IPS-11a (cell line): ENCODE data around the gene CHST1.

Experiments
- H3K4me3 ChIP-seq: one replicate; pipeline ENCODE4 v1.5.1; 2013; ENCODE audit warnings: low read depth, low read length, control low read depth

The CHST1 gene, protein sequence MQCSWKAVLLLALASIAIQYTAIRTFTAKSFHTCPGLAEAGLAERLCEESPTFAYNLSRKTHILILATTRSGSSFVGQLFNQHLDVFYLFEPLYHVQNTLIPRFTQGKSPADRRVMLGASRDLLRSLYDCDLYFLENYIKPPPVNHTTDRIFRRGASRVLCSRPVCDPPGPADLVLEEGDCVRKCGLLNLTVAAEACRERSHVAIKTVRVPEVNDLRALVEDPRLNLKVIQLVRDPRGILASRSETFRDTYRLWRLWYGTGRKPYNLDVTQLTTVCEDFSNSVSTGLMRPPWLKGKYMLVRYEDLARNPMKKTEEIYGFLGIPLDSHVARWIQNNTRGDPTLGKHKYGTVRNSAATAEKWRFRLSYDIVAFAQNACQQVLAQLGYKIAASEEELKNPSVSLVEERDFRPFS

DNA sequence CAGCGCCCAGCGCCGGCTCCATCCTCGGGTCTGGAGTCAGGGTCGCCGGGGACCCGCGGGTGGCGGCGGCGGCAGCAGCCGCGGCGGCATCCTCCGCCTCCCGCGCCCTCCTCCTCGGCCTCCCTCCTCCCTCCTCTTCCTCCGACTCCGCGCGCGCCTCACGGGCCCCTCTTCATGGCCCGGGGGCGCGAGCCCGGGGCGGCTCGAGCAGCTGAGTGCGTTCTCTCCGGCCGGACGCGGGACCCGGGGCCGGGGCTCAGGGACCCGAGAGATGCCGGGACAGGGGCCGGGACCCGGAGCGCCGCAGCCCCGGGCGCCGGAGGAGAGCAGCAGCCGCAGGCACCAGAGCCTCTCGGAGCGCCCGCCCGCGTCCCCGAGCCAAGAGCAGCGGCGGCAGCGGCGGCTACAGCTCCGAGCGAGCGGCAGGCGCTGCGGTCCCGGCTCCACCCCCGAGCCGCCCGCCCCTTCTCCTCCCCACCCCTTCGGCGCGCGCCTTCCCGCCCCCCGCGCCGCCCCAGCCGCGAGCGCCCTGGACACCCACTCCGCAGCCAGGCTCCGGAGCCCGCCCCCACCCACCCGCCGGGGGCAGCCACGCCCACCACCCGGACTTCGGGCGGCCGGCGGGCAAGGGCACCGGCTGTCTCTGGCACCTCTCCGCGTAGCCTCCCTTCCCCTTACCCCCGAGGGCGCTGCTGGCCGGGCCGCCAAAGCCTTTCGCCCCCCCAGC lies at the start of gene CHST1:
TSS of gene CHST1 (minus strand) at position 417 of the 727 bp plus-strand sequence. CDS start 14,699 bp downstream, outside the sequence.
- H3K4me3 ChIP-seq: peak within 1 kb of the TSS; percentile 47

DNA sequence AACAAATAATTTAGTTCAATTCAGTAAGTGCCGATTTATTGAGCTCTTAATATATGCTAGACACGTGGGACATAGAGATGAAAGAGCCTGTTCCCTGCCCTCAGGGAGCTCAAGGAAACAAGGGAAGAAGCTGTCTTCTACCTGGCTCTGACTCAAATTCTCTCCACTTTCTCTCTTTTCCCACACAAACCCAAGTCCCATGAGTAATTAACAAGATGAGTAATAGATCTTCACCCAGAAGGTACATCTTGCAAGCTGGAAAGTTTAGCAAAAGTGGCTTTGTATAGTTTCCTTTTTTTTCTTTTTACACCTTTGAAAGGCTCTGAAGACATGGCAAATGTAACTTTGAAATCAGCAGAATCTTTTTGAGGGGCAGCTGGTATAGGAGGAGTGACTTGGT lies 48.2 kb upstream of the CHST1 start:
- H3K4me3 ChIP-seq: no peak overlapping the region

DNA sequence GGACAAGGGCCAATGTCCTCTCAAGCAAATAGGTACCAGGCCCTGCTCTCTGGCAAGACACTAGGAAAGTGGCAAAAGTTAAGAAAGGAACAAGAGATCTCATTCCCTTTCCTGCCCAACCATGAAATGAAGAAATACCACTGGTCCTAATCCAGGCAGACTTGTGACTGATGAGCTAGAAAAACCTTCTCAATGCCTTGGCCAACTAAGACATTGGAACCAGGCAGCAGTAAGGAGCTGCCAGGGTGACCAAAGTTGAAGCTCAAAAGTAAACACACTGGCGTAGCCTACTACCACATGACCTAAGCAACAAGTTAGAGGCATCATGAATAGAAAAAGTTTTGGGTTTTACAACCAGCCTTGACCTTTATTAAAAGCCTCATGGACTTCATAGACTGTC lies 45.1 kb upstream of the CHST1 start:
- no peak overlapping the region for H3K4me3 ChIP-seq

DNA sequence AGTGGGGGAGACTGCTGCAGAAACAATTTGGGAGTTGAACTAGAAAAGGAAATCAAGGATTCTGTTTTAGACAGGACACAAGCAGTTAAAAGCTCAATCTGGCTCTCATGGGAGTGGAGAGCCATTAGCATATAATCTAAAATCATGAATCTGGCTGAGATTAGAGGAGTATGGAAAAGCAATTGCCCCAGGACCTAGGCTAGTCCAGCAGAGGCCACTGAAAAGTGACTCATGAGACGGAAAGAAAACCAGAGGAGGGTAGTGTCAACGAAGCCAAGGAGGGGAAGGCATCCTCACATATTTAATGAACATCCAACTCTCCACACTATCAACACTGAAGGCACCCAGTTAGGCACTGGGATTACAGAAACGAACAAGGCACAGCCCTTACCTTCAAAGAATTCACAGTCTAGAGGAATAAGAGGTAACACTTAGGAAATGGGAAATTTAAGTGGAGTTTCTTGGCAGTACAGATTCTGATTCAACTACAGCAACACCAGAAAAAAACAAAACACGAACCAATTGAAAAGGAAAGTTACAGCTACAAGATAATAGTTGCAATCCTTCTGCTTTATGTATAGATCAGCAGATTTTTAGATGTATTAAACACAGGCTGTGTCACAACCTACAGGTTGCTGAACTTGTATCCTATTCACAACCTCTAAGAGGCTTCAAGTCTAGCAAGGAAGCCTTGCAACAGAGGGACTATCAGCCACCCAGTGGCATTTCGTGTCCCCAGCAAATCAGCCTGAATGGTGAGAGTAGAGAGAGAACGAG lies 43.7 kb upstream of the CHST1 start:
- no peak overlapping the region for H3K4me3 ChIP-seq

DNA sequence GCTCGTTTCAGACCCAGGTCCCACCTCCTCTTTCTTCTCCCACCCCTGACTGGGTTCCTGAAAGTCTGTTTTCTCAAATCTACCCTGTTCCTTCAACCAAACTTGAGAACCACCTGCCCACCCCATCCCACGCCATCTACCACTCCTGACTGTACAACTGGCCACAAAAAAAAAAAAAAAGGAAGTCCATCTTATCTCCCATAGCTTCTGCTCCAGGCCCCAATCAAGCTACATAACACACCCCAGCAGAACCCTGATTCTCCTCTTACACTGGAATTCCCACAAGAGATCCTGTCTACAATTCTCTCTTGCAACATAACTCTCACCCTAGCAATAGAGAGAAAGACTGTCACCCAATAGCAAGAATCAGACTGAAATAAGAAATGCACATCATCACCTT lies 39.2 kb upstream of the CHST1 start:
- H3K4me3 ChIP-seq: no peak overlapping the region

DNA sequence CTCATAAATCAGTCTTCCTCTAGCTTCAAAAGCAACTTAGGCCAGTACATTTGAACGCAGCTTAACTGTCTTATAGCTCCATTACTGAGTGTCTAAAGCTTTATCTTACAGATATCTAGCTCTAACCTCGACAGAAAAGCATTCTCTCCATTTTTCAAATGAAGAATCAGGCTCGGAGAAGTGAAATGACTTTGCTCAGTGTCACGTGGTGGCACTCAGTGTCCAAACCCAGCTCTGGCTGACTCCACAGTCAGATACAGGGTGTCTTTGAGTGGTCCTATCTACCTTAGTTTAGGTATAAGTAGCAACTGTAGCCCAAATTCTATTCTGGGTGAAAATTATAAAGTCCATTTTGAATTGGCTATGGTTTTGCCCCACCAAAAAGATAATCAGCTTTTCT lies 38.7 kb upstream of the CHST1 start:
- H3K4me3 ChIP-seq: no peak overlapping the region

DNA sequence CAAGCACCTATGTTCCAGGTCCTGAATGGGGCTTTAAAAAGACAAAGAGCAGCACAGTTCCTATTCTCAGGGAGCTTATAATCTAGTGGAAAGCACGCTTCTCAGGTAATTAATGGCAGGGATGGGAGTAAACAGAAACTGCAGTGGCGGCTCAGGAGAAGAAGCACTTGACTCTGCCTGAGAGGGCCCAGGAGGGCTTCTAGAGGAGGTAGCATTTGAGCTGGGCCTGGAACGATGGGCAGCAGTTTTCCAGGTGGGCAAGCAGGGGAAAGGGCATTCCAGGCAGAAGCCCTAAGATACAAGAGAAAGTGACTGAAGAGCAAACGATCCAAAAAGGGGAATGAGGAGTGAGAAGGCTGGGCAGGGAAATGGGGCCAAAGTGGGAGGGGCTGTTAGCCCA lies 37.1 kb upstream of the CHST1 start:
- no peak overlapping the region for H3K4me3 ChIP-seq

DNA sequence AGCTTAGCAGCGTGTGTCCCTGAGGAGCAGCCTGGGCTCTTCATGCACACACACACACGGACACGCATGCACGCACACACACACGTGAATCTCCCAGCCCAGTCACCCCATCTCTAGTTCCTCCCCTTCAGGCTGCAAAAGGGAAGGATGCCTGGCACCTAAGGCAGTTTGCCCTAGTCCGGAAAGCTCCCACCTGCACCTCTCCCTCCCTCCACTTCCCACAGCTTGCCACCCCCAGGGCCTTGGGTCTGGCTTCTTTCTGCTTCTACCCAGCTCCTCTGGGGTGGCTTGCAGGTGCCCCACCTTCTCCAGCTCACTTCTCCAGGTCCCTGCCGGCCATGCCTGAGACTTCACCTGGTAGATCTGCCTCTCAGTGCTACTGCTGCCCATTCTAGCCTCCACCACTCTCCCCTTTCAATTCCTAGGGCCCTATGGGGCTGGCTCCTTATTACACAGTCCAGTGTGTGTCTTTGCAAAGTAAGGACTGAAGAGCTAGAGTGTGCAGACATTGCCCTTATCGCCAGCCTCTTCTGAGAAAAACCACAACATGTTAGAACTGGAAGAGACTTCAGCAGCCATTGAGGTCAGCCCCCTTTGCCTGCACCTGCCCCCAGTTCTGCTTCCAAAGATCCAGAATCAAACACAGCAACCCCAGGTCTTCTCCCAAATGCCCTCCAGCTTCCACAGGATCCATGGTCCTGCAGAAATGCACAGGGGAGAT lies 33.5 kb upstream of the CHST1 start:
- H3K4me3 ChIP-seq: no peak overlapping the region

DNA sequence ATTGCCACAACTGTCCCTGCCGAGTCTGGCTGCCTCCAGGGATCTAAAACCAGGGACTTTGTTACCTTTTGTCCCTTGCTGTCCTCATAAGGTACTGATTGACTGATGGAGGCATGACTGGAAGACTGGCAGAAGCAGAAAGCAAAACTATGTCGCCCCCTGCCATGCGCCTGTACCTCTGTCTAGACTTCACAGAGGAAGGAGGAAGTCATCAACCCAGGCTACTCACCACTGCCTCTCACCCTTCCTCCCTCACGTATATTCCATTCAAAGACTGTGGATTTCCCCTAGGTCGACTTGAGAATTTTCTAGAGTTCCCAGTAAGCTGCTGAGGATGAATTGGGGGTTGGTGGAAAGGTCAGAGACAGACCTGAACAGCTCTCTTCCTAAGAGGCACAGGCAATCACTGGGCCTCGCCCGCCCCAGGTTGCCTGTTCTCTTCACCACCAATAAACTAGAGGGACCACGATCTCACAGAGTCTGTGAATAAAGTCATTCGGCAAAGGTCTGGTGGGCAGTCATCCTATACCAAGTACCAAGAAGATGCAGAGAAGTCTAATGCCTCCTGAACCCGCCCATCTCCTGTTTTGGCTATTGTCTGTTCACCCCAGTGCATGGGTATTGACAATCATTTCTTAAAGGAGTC lies 27.5 kb upstream of the CHST1 start:
- no peak overlapping the region for H3K4me3 ChIP-seq

DNA sequence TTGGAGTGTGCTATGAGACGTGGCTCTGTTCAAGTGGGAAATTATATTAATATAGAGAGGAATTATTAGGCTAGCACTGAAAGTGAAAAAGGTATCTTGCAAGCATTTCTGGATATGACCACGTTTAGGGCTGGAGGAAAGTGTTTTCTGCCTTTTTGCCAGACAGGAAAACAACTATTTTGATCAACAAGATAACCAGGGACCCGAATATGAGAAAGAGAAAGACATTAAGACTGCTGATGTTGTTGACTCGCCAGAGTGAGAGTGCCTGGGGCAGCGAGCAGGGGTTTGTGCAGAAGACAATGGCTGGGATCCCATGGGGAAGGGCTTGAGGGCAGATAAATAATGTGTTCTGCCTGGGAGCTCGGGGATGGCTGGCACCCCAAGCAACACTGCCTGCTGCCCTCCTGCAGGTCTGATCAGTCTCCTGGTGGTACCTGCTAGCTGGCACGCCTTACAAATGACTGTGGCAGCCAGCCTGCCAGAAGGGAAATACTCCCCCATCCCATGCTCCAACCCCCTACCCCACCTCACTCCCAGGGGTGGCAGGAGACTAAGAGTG lies 23.1 kb upstream of the CHST1 start:
- no peak overlapping the region for H3K4me3 ChIP-seq

DNA sequence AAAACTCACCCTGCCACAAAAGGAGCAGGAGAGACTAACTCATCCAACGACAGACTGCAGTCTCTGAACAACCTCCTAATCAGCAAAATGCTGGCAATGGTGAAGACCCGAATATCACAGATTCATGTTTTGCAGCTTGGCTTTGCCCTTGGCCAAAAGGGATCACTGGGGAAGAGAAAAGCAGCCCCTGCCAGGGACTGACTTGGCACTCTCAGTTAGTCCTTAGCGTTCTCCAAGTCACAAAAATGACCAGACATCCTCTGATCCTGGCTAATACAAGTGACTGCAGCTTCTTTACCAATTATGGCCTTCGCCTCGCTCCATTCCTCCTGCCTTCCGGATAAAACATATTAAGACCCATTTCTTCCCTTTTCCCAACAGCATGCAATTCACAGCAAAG lies 22.4 kb upstream of the CHST1 start:
- no peak overlapping the region for H3K4me3 ChIP-seq

DNA sequence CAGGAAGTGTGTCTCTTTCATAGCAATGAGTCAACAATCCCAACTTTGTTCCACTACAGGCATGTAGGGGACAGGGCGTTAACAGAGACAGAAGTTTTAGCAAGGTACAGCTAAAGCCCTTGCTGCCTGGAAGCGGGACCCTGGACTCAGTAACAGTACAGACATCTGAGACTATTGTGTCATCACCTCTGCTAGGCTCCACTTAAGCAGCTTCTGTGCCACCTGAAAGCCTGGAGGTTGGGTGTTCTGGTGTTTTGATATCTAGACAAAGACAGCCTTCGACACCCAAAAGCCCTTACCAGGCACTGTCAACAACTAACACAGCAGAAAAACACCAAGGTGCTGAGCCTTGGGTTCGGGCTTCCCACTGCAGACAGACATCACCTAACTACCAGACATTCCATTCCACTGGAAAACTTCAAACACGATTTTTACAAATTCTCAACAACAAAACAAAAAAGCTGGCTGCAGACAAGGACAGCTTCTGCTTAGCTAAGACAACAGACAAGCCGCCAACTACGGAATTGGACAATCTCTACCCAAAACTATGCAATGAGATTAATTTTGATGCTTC lies 20.6 kb upstream of the CHST1 start:
- H3K4me3 ChIP-seq: no peak overlapping the region

DNA sequence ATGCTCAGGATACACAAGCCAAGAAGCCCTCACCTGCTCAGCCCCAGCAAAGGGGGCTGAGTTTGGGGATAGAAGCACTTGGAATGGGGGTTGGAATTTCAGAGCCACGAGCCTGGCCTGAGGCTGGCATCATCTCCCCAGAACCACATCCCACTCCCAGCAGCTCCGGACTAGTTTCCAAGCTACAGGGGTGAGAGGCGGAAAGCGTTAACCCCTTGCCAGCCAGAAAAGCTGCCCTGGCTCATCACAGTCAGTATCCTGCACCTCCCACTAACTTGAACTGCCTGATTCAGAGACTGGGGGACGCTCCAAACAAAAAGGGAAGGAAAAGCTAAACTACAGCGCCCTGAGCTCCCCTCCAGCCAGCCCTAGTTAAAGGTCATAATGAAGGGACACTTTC lies 19.0 kb upstream of the CHST1 start:
- no peak overlapping the region for H3K4me3 ChIP-seq

DNA sequence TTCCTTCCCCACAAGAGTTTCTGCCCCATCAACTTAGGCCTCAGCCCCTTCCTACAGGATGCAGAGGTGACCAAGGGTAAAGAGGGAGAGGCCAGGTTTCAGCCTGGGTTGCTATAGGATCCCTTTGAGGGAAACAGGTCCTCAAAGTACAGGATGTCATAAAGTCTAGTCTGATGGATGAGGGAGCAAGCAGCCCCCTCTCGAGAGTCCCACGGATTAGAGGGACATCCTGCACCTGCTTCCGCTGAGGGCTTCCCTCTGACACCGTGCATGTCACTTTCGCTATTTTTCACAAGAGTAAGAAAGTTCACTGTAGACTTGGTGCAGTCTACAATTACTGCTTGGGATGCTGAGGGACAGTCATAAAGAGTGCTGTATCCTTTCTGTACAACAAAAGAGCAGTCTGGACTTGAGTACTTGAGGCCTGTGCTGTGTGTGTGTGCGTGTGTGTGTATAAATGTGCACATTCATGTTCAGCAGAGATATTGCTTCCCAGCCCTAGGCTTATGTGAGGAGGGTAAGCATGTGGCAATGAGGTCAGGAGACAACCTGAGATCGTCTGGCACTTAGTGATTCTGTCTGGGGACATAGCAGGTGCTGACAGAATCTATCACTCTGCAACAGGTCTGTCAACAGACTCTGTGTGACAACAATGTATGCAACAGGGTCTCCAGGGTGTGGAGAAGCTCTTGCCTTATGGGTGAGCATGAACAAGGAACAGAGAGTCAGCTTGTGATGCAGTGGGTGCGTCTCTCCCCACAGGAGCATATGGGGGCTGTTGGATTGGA lies 18.0 kb upstream of the CHST1 start:
- no peak overlapping the region for H3K4me3 ChIP-seq

DNA sequence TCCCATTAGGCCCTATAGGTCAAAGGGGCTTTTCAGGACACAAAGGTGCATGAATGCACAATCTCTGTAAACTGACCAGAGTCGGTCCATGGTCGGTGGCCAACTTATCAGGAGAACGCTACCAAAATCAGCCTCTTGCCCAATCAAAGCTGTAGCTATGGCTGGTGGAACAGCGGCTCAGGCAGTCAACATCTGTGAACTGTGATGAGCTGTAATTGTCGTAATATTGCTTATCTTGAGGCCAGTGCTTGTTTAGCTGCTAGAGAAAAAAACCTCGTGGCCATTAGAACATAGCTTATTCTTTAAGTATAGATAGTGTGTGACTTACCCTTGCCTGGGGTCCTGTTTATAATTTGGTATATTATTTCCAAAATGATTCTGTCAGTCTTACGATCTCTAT lies 14.4 kb upstream of the CHST1 start:
- no peak overlapping the region for H3K4me3 ChIP-seq

DNA sequence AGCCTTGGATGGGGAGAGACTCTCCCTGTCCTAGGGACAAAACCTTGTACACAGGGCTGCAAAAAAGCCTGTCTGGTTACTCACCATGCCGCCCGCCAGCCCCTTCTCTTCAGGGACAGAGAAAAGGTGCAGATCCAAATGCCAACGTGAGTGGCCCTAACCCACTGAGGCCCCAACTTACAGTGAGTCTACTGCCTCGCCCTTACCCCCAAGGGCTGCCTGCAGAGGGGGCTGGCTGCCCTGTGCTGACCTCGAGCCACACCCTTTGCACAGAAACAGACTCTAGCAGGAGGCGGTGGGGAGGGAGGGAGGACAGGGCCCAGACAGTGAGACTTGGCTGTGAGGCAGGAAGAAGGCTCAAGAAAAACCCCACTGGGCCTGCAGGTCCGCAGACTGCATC lies 13.6 kb upstream of the CHST1 start:
- no peak overlapping the region for H3K4me3 ChIP-seq

DNA sequence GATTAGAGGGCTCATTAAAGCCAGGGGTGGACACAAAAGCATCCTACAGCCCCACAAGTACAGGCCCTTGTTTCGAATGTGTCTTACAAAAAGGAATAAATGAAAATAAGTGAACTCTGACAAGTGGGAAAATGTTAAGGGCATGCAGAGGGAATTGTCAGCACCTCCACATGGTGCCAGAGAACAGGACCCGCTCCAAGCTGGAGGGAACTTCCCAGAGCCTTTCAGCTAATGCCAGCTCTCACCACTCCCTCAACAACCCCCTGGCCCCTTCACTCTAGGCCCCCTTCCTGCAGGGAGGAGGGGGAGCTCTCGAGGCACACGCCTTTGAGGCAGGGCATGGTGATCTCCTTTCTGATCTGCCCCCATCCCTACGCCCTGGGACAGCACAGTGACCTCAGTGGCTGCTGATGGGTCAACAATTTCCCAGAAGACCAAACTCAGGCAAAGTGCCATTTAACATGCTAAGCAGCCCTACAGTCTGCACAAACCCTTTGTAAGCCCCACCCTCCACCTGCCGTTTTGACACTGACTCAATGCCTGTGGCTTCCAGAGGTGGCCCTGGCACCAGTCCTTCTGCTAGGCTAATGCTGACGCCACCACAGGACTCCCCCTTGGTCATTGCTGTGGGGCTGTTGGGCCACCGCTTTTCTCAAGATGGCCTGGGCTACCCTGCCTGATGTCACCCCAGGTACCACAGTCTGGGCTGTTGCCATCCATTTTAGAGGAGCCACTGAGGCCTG lies 12.5 kb upstream of the CHST1 start:
- no peak overlapping the region for H3K4me3 ChIP-seq

DNA sequence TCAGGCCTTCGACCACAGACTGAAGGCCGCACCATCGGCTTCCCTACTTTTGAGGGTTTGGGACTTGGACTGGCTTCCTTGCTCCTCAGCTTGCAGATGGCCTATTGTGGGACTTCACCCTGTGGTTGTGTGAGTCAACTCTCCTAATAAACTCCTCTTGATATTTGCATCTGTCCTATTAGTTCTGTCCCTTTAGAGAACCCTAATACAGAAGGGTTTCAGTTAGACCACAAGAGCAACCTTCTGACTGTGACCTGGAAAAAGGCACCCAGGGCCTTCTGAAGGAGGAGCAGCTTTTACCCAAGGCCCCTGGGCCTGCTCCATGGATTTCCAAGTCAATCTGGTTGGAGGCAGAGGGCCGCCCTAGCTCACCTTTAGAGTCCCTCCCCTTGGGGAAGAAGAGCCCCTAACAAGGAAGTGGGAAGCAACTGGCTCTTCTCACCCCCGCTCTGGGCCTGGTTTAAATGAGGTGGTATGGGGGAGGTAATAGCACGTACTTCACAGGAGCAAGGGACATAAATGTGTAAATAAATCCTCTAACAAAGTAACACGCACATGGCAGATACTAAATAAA lies 11.2 kb upstream of the CHST1 start:
- no peak overlapping the region for H3K4me3 ChIP-seq
